OCI-LY7 (cell line): ENCODE data around the gene USP35. TPM values are rescaled to one million over a fixed set of nuclear protein-coding genes. Genes with fewer than 3 reads are reported as not detected.

ENCODE experiments used
- BruUV-seq: library from RNA; stranded (reverse); fragments of 400-500 nt; replicated peaks from 2 replicates; lab custom pipeline; 2021; lab: Mats Ljungman, UMichigan
- CTCF ChIA-PET: fragments of 300-600 bp; sonication (Branson Sonifier 250); formaldehyde crosslinking; loops from one replicate; lab custom pipeline; 2022; ENCODE audit warnings: antibody characterized with exemption; ENCODE audit not compliant: unreplicated experiment; lab: Charles Lee
- POLR2A ChIA-PET: fragments of 300-600 bp; sonication (Branson Sonifier 250); formaldehyde crosslinking; loops from one replicate; lab custom pipeline; 2022; ENCODE audit warnings: antibody characterized with exemption; lab: Charles Lee
- DNase-seq: peaks from one replicate; pipeline ENCODE4 v3.0.0-alpha.2; 2015; ENCODE audit warnings: low spot score
- H2AFZ ChIP-seq: fragments of 200-600 bp; sonication (generic), shearing (Covaris generic); 2 replicates; pipeline ENCODE4 v1.6.1; 2014; ENCODE audit warnings: mild to moderate bottlenecking, antibody characterized with exemption, low read length, moderate library complexity
- H3K27ac ChIP-seq: fragments of 200-600 bp; sonication (generic); 2 replicates; pipeline ENCODE4 v1.5.1; 2014; ENCODE audit warnings: mixed run types, low read depth, mild to moderate bottlenecking, moderate library complexity, low read length, inconsistent platforms; ENCODE audit not compliant: poor library complexity, severe bottlenecking
- H3K36me3 ChIP-seq: fragments of 200-600 bp; sonication (generic); 2 replicates; pipeline ENCODE4 v1.6.1; 2014; ENCODE audit warnings: mild to moderate bottlenecking, antibody characterized with exemption, low read length, moderate library complexity, mixed read lengths; ENCODE audit not compliant: insufficient read depth
- H3K4me1 ChIP-seq: fragments of 200-600 bp; sonication (generic); 2 replicates; pipeline ENCODE4 v1.5.1; 2014; ENCODE audit warnings: mild to moderate bottlenecking, low read length; ENCODE audit not compliant: insufficient read depth, poor library complexity, severe bottlenecking
- H3K4me2 ChIP-seq: fragments of 200-600 bp; sonication (generic); 2 replicates; pipeline ENCODE4 v1.6.1; 2014; ENCODE audit warnings: mild to moderate bottlenecking, low read length
- H3K4me3 ChIP-seq: fragments of 200-600 bp; sonication (generic); 2 replicates; pipeline ENCODE4 v1.5.1; 2014; ENCODE audit warnings: mild to moderate bottlenecking, low read depth, low read length; ENCODE audit not compliant: poor library complexity, severe bottlenecking
- H3K79me2 ChIP-seq: fragments of 200-600 bp; sonication (generic); 2 replicates; pipeline ENCODE4 v1.6.1; 2016; ENCODE audit warnings: low read depth, mild to moderate bottlenecking, low read length, moderate library complexity, mixed read lengths; ENCODE audit not compliant: insufficient read depth
- H3K9me2 ChIP-seq: fragments of 200-600 bp; sonication (generic); 2 replicates; pipeline ENCODE4 v1.6.1; 2016; ENCODE audit warnings: mild to moderate bottlenecking, low read length, mixed read lengths; ENCODE audit not compliant: insufficient read depth
- H3K9me3 ChIP-seq: fragments of 200-600 bp; sonication (generic); 2 replicates; pipeline ENCODE4 v1.6.1; 2014; ENCODE audit warnings: mild to moderate bottlenecking, mixed run types, low read length, mixed read lengths
- H4K20me1 ChIP-seq: fragments of 200-600 bp; sonication (generic); 2 replicates; pipeline ENCODE4 v1.6.1; 2014; ENCODE audit warnings: mild to moderate bottlenecking, antibody characterized with exemption, low read length, moderate library complexity, mixed read lengths; ENCODE audit not compliant: insufficient read depth
- CTCF ChIP-seq: fragments of 200-600 bp; sonication (generic); conservative IDR thresholded peaks from 2 replicates; pipeline ENCODE4 v1.5.1; 2014; ENCODE audit warnings: mild to moderate bottlenecking, antibody characterized with exemption, low read length, moderate library complexity, mixed read lengths
- EZH2phosphoT487 ChIP-seq: fragments of 200-600 bp; sonication (generic); IDR thresholded peaks from 2 replicates; pipeline ENCODE4 v1.6.1; 2018; ENCODE audit warnings: low read depth, borderline replicate concordance, mild to moderate bottlenecking, mixed run types, antibody characterized with exemption, low read length, moderate library complexity, mixed read lengths
- intact Hi-C: fragments of 100-400 bp; cut with micrococcal nuclease; formaldehyde crosslinking; loops from one replicate; pipeline ENCODE4 v1.10.0; 2022; ENCODE audit not compliant: unreplicated experiment
- total RNA-seq, 2 experiments: library from RNA; depleted of rRNA in 1 of 2; stranded (reverse); fragments of >200 nt in 1 of 2; shearing (Covaris generic) in 1 of 2; gene quantifications; 2 replicates each; pipeline ENCODE4 v1.2.3, GENCODE V29; 2014 to 2022

Gene USP35
- total RNA-seq, 2 experiments from 2014 or later, result 3.2 to 4.9 TPM

- TF ChIP-seq CTCF, result no peak
- H3K36me3 ChIP-seq, result no peaks in the 10 kb centered on the region
- H3K9me3 ChIP-seq, result no peaks in the 10 kb centered on the region
- no peaks in the 10 kb centered on the region for H3K79me2 ChIP-seq
- BruUV-seq, result no TSS peak
- CTCF ChIA-PET, result no interaction called here
- no peak overlapping the region for H3K4me3 ChIP-seq
- no peaks in the 10 kb centered on the region for H4K20me1 ChIP-seq
- POLR2A ChIA-PET, result interaction anchor here (0.6 kb wide), 1 partner anchor 54 kb away, joined by 3 read pairs; no protein-coding TSS in a partner anchor
- no peak overlapping the region for H2AFZ ChIP-seq
- H3K4me2 ChIP-seq, result no peak overlapping the region
- H3K9me2 ChIP-seq, result no peaks in the 10 kb centered on the region
- no peak for DNase-seq
- intact Hi-C loops, result no loop called here
- H3K4me1 ChIP-seq, result peaks cover 24% of the 10 kb centered on the region
- H3K27ac ChIP-seq, result no peak overlapping the region
Measured at GRCh38 chr11:78218707-78219492, 30.2 kb downstream of the USP35 start.

GRCh38 chr11:78219493-78220217 is 30.9 kb downstream of the USP35 start:
- ChIA-PET CTCF (no interaction called here), POLR2A (interaction anchor here (0.6 kb wide), 2 partner anchors 8 to 55 kb away, joined by 3 read pairs; no protein-coding TSS in a partner anchor)
- Histone ChIP-seq H3K4me1 (peaks cover 31% of the 10 kb centered on the region), H3K79me2 (no peaks in the 10 kb centered on the region), H3K27ac (no peak overlapping the region), H3K9me2 (no peaks in the 10 kb centered on the region), H4K20me1 (no peaks in the 10 kb centered on the region), H3K4me3 (no peak overlapping the region), H3K9me3 (no peaks in the 10 kb centered on the region), H3K36me3 (no peaks in the 10 kb centered on the region), H2AFZ (no peak overlapping the region), H3K4me2 (no peak overlapping the region)
- BruUV-seq, result no TSS peak
- TF ChIP-seq EZH2phosphoT487, result no peak
- TF ChIP-seq CTCF, result no peak
- no peak for DNase-seq
- intact Hi-C loops, result no loop called here
